Kidney (tissue), 14 donors: ENCODE results near the gene PTAFR. TPM values are rescaled to one million over a fixed set of nuclear protein-coding genes. Genes with fewer than 3 reads are reported as not detected.

Source experiments
- DNase-seq, 5 donors: peaks; one replicate each; pipeline ENCODE4 v3.0.0-alpha.2; 2013 to 2020
- FAIRE-seq: peaks from 2 replicates; lab custom pipeline; 2012; peaks lifted over from hg19 to GRCh38; lab: Jason Lieb, UNC
- H3K27ac ChIP-seq, 2 donors: one replicate each; pipeline ENCODE4 v1.7.0; 2013; ENCODE audit warnings: low read depth in 2 of 2, low read length in 2 of 2, inconsistent platforms in 1 of 2
- H3K27me3 ChIP-seq: one replicate; pipeline ENCODE4 v1.7.1; 2013; ENCODE audit warnings: low read length, inconsistent platforms; ENCODE audit not compliant: control insufficient read depth, insufficient read depth
- H3K36me3 ChIP-seq, 3 donors: one replicate each; pipeline versions ENCODE4 v1.7.0 to v1.7.1; 2013; ENCODE audit warnings: low read length in 3 of 3, control low read depth in 1 of 3, inconsistent platforms in 1 of 3; ENCODE audit not compliant: insufficient read depth in 3 of 3, control insufficient read depth in 2 of 3
- H3K4me1 ChIP-seq, 3 donors: one replicate each; pipeline versions ENCODE4 v1.7.0 to v1.7.1; 2013; ENCODE audit warnings: low read length in 3 of 3, inconsistent platforms in 1 of 3, low read depth in 1 of 3; ENCODE audit not compliant: control insufficient read depth in 2 of 3, insufficient read depth in 2 of 3
- H3K4me3 ChIP-seq, 3 donors: one replicate each; pipeline versions ENCODE4 v1.7.0 to v1.8.1; 2013; ENCODE audit warnings: low read length in 3 of 3, control low read depth in 1 of 3, inconsistent platforms in 1 of 3
- H3K9ac ChIP-seq, 3 donors: one replicate each; pipeline versions ENCODE4 v1.7.0 to v1.7.1; 2013; ENCODE audit warnings: low read length in 3 of 3, control low read depth in 1 of 3, inconsistent platforms in 1 of 3
- H3K9me3 ChIP-seq, 3 donors: one replicate each; pipeline versions ENCODE4 v1.7.0 to v1.7.1; 2013; ENCODE audit warnings: low read length in 3 of 3, control low read depth in 1 of 3, inconsistent platforms in 1 of 3; ENCODE audit not compliant: control insufficient read depth in 2 of 3, insufficient read depth in 1 of 3
- intact Hi-C: fragments of 100-400 bp; cut with DNase I; formaldehyde crosslinking; loops from one replicate; pipeline ENCODE4 v1.11.1; 2022
- polyA plus RNA-seq: library from polyadenylated mRNA; stranded (reverse); fragments of 350-450 nt; fragmentation: Illumina TruSeq; extraction: RNeasy Lipid Tissue Mini Kit (QIAGEN cat#74804); gene quantifications from one replicate; pipeline ENCODE4 v1.2.3, GENCODE V29; 2014; ENCODE audit warnings: low read depth, low replicate concordance; ENCODE audit not compliant: insufficient read depth
- total RNA-seq: library from RNA; stranded (reverse); fragmentation: NEBNext Ultra II Directional; extraction: Animal tissue kit (Norgen Biotek cat#: 25700); gene quantifications from one replicate; pipeline ENCODE4 v1.2.1, GENCODE V29; 2021
- TF ChIP-seq, protein P1 (sequence below): IDR thresholded peaks from 3 replicates; pipeline ENCODE4 v1.5.1; 2012; ENCODE audit warnings: mild to moderate bottlenecking, moderate library complexity, borderline replicate concordance; ENCODE audit not compliant: insufficient read depth; ENCODE audit errors: extremely low read depth
- donor health status: control.
- donor health status: control.
- donor health status: control.
- donor health status: control.
- donor health status: control.
- donor health status: DM: yes; HTN: yes; CAD: no.
- donor health status: Normal renal cell carcinoma (clear cell type).

PTAFR gene
- total and polyA plus RNA-seq, 2 donors from 2014 or later, result 2.4 to 16.4 TPM

GRCh38 chr1:28199328-28200233, 23.1 kb upstream of the PTAFR start:
- no peaks in the 10 kb centered on the region for H3K4me1 ChIP-seq
- intact Hi-C loops, result loop anchor here (10.0 kb wide), 1 partner anchor 95 kb away; no protein-coding TSS in a partner anchor
- peaks cover 11 to 39% (median 21%) of the 10 kb centered on the region in 3 donors for H3K36me3 ChIP-seq
- no peak overlapping the region for H3K4me3 ChIP-seq
- no peak overlapping the region for H3K27ac ChIP-seq
- TF ChIP-seq, protein P1, sequence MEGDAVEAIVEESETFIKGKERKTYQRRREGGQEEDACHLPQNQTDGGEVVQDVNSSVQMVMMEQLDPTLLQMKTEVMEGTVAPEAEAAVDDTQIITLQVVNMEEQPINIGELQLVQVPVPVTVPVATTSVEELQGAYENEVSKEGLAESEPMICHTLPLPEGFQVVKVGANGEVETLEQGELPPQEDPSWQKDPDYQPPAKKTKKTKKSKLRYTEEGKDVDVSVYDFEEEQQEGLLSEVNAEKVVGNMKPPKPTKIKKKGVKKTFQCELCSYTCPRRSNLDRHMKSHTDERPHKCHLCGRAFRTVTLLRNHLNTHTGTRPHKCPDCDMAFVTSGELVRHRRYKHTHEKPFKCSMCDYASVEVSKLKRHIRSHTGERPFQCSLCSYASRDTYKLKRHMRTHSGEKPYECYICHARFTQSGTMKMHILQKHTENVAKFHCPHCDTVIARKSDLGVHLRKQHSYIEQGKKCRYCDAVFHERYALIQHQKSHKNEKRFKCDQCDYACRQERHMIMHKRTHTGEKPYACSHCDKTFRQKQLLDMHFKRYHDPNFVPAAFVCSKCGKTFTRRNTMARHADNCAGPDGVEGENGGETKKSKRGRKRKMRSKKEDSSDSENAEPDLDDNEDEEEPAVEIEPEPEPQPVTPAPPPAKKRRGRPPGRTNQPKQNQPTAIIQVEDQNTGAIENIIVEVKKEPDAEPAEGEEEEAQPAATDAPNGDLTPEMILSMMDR, result no peak
- H3K9me3 ChIP-seq, result no peaks in the 10 kb centered on the region
- H3K27me3 ChIP-seq, result no peaks in the 10 kb centered on the region
- DNase-seq, result no peak
- H3K9ac ChIP-seq, result no peak overlapping the region
- FAIRE-seq, result no peak

DNA sequence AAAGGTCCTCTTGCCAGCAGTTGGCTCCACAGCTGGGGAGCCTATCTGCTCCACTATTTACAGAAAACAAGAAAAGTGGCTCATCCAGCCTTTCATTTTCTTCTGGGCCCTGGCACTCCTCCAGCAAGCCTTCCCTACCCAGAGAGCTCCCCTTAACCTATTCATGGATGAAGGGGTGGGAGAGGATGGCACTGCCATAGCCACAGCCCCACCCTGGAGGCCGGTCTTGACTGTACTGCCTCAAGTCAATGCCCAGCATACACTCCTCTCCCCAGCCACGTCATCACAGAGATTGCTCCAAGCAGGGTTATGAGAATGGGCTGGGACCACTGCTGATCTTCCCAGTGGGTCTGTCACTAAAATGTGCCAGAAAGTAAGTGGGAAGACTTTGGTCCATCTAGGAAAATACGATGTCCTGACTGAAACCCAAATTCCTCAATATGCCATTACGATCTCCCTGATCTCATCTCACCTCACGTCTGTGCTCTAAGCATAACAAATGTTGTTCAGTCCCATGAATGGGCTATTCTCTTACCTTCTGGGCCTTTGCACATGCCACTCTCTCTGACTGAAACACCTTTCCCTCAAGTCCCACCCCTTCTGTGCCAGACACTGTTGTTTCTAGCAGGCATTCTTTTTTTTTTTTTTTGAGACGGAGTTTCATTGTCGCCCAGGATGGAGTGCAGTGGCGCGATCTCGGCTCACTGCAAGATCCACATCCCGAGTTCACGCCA, 21.4 kb upstream of the PTAFR start:
- FAIRE-seq (no peak), DNase-seq (no peak)
- Histone ChIP-seq H3K4me1 (no peaks in the 10 kb centered on the region), H3K27me3 (no peaks in the 10 kb centered on the region), H3K36me3 (peaks cover 6 to 28% (median 14%) of the 10 kb centered on the region in 3 donors), H3K9ac (no peak overlapping the region), H3K9me3 (no peaks in the 10 kb centered on the region), H3K27ac (no peak overlapping the region), H3K4me3 (no peak overlapping the region)
- intact Hi-C loops, result no loop called here
- TF ChIP-seq, protein P1, result no peak

DNA sequence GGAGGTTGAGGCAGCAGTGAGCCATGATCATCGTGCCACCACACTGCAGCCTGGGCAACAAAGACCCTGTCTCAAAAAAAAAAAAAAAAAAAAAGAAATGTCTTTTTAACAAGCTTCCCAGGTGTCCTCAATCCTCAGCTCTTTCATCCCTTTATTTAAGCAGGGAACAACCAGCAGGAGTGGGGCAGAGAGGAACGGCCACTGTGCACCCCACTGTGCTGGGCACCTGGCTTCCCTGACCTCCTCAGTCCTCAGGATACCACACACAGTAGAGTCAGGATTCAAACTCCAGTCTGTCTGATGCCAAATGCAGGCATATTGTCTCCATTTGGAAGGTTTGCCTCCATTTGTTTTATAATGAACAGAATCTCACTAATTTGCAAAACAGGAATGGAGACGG, 19.8 kb upstream of the PTAFR start:
- TF ChIP-seq, protein P1, result no peak
- Histone ChIP-seq H3K9ac (no peak overlapping the region), H3K9me3 (no peaks in the 10 kb centered on the region), H3K36me3 (peaks cover 6 to 27% (median 12%) of the 10 kb centered on the region in 3 donors), H3K27ac (no peak overlapping the region), H3K4me3 (no peak overlapping the region), H3K4me1 (no peaks in the 10 kb centered on the region), H3K27me3 (no peaks in the 10 kb centered on the region)
- DNase-seq (no peak), FAIRE-seq (no peak)
- intact Hi-C loops, result no loop called here
